CD4-positive, alpha-beta T cell (primary cell): ENCODE data around the gene GRIA4. TPM values are rescaled to one million over a fixed set of nuclear protein-coding genes. Genes with fewer than 3 reads are reported as not detected.

Experiments
- ATAC-seq: fragments of 200-7000 bp; cut with Tn5 transposase; one replicate; pipeline ENCODE4 v1.10.0; 2022; ENCODE audit warnings: mild to moderate bottlenecking; ENCODE audit not compliant: poor library complexity
- CTCF ChIA-PET: fragments of 350-600 bp; sonication (Branson Sonifier 250); formaldehyde crosslinking; loops from one replicate; lab custom pipeline; 2021; ENCODE audit warnings: antibody characterized with exemption, inconsistent platforms; lab: Charles Lee
- POLR2A ChIA-PET: fragments of 350-600 bp; sonication (Branson Sonifier 250); formaldehyde crosslinking; loops from one replicate; lab custom pipeline; 2021; ENCODE audit warnings: antibody characterized with exemption, inconsistent platforms; lab: Charles Lee
- DNase-seq, 14 experiments: peaks; one replicate each; pipeline ENCODE4 v3.0.0-alpha.2; 2013 to 2020; ENCODE audit warnings: mixed read lengths in 2 of 14
- H3K27ac ChIP-seq, 2 donors: one replicate each; pipeline versions ENCODE4 v1.5.1 to v1.7.0; 2013; ENCODE audit warnings: low read length in 2 of 2, low read depth in 1 of 2, mild to moderate bottlenecking in 1 of 2
- H3K27me3 ChIP-seq, 2 experiments: 1 replicate in 1 of 2; 2 replicates in 1 of 2; pipeline versions ENCODE4 v1.6.1 to v1.7.0; 2013; ENCODE audit warnings: low read length in 2 of 2, control low read depth in 1 of 2, mild to moderate bottlenecking in 1 of 2, moderate library complexity in 1 of 2; ENCODE audit not compliant: insufficient read depth in 2 of 2, control insufficient read depth in 1 of 2
- H3K36me3 ChIP-seq: one replicate; pipeline ENCODE4 v1.6.1; 2013; ENCODE audit warnings: low read length, control low read depth; ENCODE audit not compliant: insufficient read depth
- H3K4me1 ChIP-seq: one replicate; pipeline ENCODE4 v1.6.1; 2013; ENCODE audit warnings: low read length, control low read depth; ENCODE audit not compliant: insufficient read depth
- H3K4me3 ChIP-seq: one replicate; pipeline ENCODE4 v1.5.1; 2013; ENCODE audit warnings: mild to moderate bottlenecking, low read length, moderate library complexity
- H3K9me3 ChIP-seq, 2 experiments: 1 replicate in 1 of 2; 2 replicates in 1 of 2; pipeline versions ENCODE4 v1.6.1 to v1.7.0; 2013; ENCODE audit warnings: low read length in 2 of 2, mild to moderate bottlenecking in 2 of 2, control low read depth in 1 of 2, moderate library complexity in 1 of 2; ENCODE audit not compliant: control insufficient read depth in 1 of 2, insufficient read depth in 1 of 2
- H3K27ac Mint-ChIP-seq: one replicate; pipeline ENCODE4 v1.8.0; 2020; ENCODE audit warnings: mixed read lengths
- H3K27me3 Mint-ChIP-seq: one replicate; pipeline ENCODE4 v1.8.0; 2021; ENCODE audit warnings: mixed read lengths
- H3K36me3 Mint-ChIP-seq: one replicate; pipeline ENCODE4 v1.8.0; 2021; ENCODE audit warnings: low read depth, mixed read lengths
- H3K4me1 Mint-ChIP-seq: one replicate; pipeline ENCODE4 v1.8.0; 2021; ENCODE audit warnings: low read depth, mixed read lengths
- H3K4me3 Mint-ChIP-seq: one replicate; pipeline ENCODE4 v1.8.0; 2020; ENCODE audit warnings: mild to moderate bottlenecking, mixed read lengths
- H3K9me3 Mint-ChIP-seq: one replicate; pipeline ENCODE4 v1.8.0; 2020; ENCODE audit warnings: mixed read lengths
- CTCF ChIP-seq: fragments of 200-600 bp; IDR thresholded peaks from one replicate; pipeline ENCODE4 v1.8.0; 2022; ENCODE audit warnings: antibody characterized with exemption, mild to moderate bottlenecking
- intact Hi-C, 2 experiments: fragments of 100-400 bp; cut with DNase I in 1 of 2; cut with micrococcal nuclease in 1 of 2; formaldehyde crosslinking; loops; one replicate each; pipeline versions ENCODE4 v1.15.1 to v1.9.0; 2023 to 2025; cut with DNase I, micrococcal nuclease
- total RNA-seq, 174 experiments: library from RNA in 2 of 174; stranded (reverse) in 2 of 174; gene quantifications; one replicate each; pipeline ENCODE4 v1.2.3 and lab custom pipeline; 2021 to 2026

GRIA4 gene
- total RNA-seq, 2 experiments from 2014 or later, result not detected

- CTCF ChIA-PET, result no interaction called here
Observed at GRCh38 chr11:106011481-106011880, 401.6 kb downstream of the GRIA4 start.

GRCh38 chr11:106012744-106013143 lies 402.9 kb downstream of the GRIA4 start:
- H3K4me3 ChIP-seq, result no peak overlapping the region
- Mint-ChIP-seq H3K4me1 (peaks cover 38% of the 10 kb centered on the region), H3K36me3 (peaks cover 67% of the 10 kb centered on the region), H3K27ac (no peak overlapping the region), H3K4me3 (no peak overlapping the region), H3K9me3 (peaks cover 3% of the 10 kb centered on the region), H3K27me3 (no peaks in the 10 kb centered on the region)
- no peaks in the 10 kb centered on the region for H3K27me3 ChIP-seq
- intact Hi-C loops, result no loop called here
- POLR2A ChIA-PET, result no interaction called here
- H3K9me3 ChIP-seq, result no peaks in the 10 kb centered on the region
- DNase-seq (no peak), ATAC-seq (no peak)
- TF ChIP-seq CTCF, result no peak
- CTCF ChIA-PET, result no interaction called here
- H3K27ac ChIP-seq, result no peak overlapping the region
- peaks cover 41% of the 10 kb centered on the region for H3K36me3 ChIP-seq
- H3K4me1 ChIP-seq, result peaks cover 3% of the 10 kb centered on the region

More at GRCh38 chr11:106011481-106011880, 401.6 kb downstream of the GRIA4 start:
- peaks cover 6% of the 10 kb centered on the region for H3K9me3 Mint-ChIP-seq
- peaks cover 46% of the 10 kb centered on the region for H3K36me3 ChIP-seq
- H3K27me3 Mint-ChIP-seq, result no peaks in the 10 kb centered on the region
- peaks cover 3% of the 10 kb centered on the region for H3K4me1 ChIP-seq
- no peak overlapping the region for H3K27ac ChIP-seq
- ATAC-seq (no peak), DNase-seq (no peak)
- H3K27me3 ChIP-seq, result no peaks in the 10 kb centered on the region
- H3K27ac Mint-ChIP-seq, result no peak overlapping the region
- no peak for TF ChIP-seq CTCF
- POLR2A ChIA-PET, result no interaction called here
- H3K4me3 ChIP-seq, result no peak overlapping the region
- peaks cover 36% of the 10 kb centered on the region for H3K4me1 Mint-ChIP-seq
- H3K4me3 Mint-ChIP-seq, result no peak overlapping the region
- H3K36me3 Mint-ChIP-seq, result peaks cover 78% of the 10 kb centered on the region
- intact Hi-C loops, result no loop called here
- H3K9me3 ChIP-seq, result peaks cover 0 to 2% of the 10 kb centered on the region in 2 experiments

GRCh38 chr11:106014035-106014434 lies 404.2 kb downstream of the GRIA4 start:
- Mint-ChIP-seq H3K4me3 (no peak overlapping the region), H3K27ac (no peak overlapping the region), H3K27me3 (no peaks in the 10 kb centered on the region), H3K9me3 (peaks cover 3% of the 10 kb centered on the region), H3K36me3 (peaks cover 58% of the 10 kb centered on the region), H3K4me1 (peaks cover 46% of the 10 kb centered on the region)
- Histone ChIP-seq H3K9me3 (no peaks in the 10 kb centered on the region), H3K27me3 (no peaks in the 10 kb centered on the region), H3K4me3 (no peak overlapping the region), H3K27ac (no peak overlapping the region), H3K4me1 (peaks cover 3% of the 10 kb centered on the region), H3K36me3 (peaks cover 28% of the 10 kb centered on the region)
- no peak for ATAC-seq
- ChIA-PET CTCF (interaction anchor here (1.2 kb wide), 1 partner anchor 63 kb away, joined by 3 read pairs; the partner anchor contains the start of genes AASDHPPT and KBTBD3), POLR2A (no interaction called here)
- intact Hi-C loops, result no loop called here
- TF ChIP-seq CTCF, result no peak
- no peak for DNase-seq
